ENCODE results near the gene LDLRAD4. TPM values are rescaled to one million over a fixed set of nuclear protein-coding genes. Genes with fewer than 3 reads are reported as not detected.

Gene LDLRAD4
- polyA plus RNA-seq, 4 donors = 10.4 to 20.6 (median 11.6) TPM

- no peak for DNase-seq (ENCODE audit: low read depth in 4 of 4, low spot score in 3 of 4)
Observed at GRCh38 chr18:13199169-13199568, 19.4 kb upstream of the LDLRAD4 start.

- DNase-seq (ENCODE audit: low read depth in 4 of 4, low spot score in 3 of 4) = no peak
Observed at GRCh38 chr18:13201292-13201691, 17.3 kb upstream of the LDLRAD4 start.

- no peak for DNase-seq (ENCODE audit: low read depth in 4 of 4, low spot score in 3 of 4)
Observed at GRCh38 chr18:13202571-13202970, 16.0 kb upstream of the LDLRAD4 start.

- DNase-seq (ENCODE audit: low read depth in 4 of 4, low spot score in 3 of 4) = no peak
Observed at GRCh38 chr18:13206301-13206700, 12.3 kb upstream of the LDLRAD4 start.

GRCh38 chr18:13207294-13207693 is 11.3 kb upstream of the LDLRAD4 start:
- DNase-seq (ENCODE audit: low read depth in 4 of 4, low spot score in 3 of 4) = no peak

GRCh38 chr18:13211534-13211933 is 7.0 kb upstream of the LDLRAD4 start:
- DNase-seq (ENCODE audit: low read depth in 4 of 4, low spot score in 3 of 4) = no peak

GRCh38 chr18:13213036-13213795 is 5.3 kb upstream of the LDLRAD4 start:
- no peak for DNase-seq (ENCODE audit: low read depth in 4 of 4, low spot score in 3 of 4)

- no peak for DNase-seq (ENCODE audit: low read depth in 4 of 4, low spot score in 3 of 4)
Observed at GRCh38 chr18:13214609-13215008, 4.0 kb upstream of the LDLRAD4 start.

- peak in 1 of 4 donors; percentile 36 for DNase-seq (ENCODE audit: low read depth in 4 of 4, low spot score in 3 of 4)
Observed at GRCh38 chr18:13216092-13216582, 2.4 kb upstream of the LDLRAD4 start.

GRCh38 chr18:13216711-13217465 is 1.7 kb upstream of the LDLRAD4 start:
- no peak for DNase-seq (ENCODE audit: low read depth in 4 of 4, low spot score in 3 of 4)

- DNase-seq (ENCODE audit: low read depth in 4 of 4, low spot score in 3 of 4) = peak in 1 of 4 donors; percentile 14
Observed at GRCh38 chr18:13217466-13217961, 1.0 kb upstream of the LDLRAD4 start.

- peak in 1 of 4 donors; percentile 14 for DNase-seq (ENCODE audit: low read depth in 4 of 4, low spot score in 3 of 4)
Observed at GRCh38 chr18:13217971-13218367, 591 bp upstream of the LDLRAD4 start.

GRCh38 chr18:13218997-13219396 is 437 bp downstream of the LDLRAD4 start:
- DNase-seq (ENCODE audit: low read depth in 4 of 4, low spot score in 3 of 4) = no peak

GRCh38 chr18:13219593-13220159 is 1.1 kb downstream of the LDLRAD4 start:
- no peak for DNase-seq (ENCODE audit: low read depth in 4 of 4, low spot score in 3 of 4)

- DNase-seq (ENCODE audit: low read depth in 4 of 4, low spot score in 3 of 4) = no peak
Observed at GRCh38 chr18:13220361-13220991, 1.9 kb downstream of the LDLRAD4 start.

GRCh38 chr18:13221869-13222855 is 3.6 kb downstream of the LDLRAD4 start:
- DNase-seq (ENCODE audit: low read depth in 4 of 4, low spot score in 3 of 4) = peak in 1 of 4 donors; percentile 52

- no peak for DNase-seq (ENCODE audit: low read depth in 4 of 4, low spot score in 3 of 4)
Observed at GRCh38 chr18:13222856-13223281, 4.3 kb downstream of the LDLRAD4 start.

GRCh38 chr18:13223311-13224143 is 5.0 kb downstream of the LDLRAD4 start:
- no peak for DNase-seq (ENCODE audit: low read depth in 4 of 4, low spot score in 3 of 4)

GRCh38 chr18:13225261-13225660 is 6.7 kb downstream of the LDLRAD4 start:
- no peak for DNase-seq (ENCODE audit: low read depth in 4 of 4, low spot score in 3 of 4)

Measured in left renal pelvis (tissue), 4 donors.